Spleen (tissue), 11 donors: ENCODE results near the gene PDE10A. TPM values are rescaled to one million over a fixed set of nuclear protein-coding genes. Genes with fewer than 3 reads are reported as not detected.

Experiments
- DNase-seq: peaks from one replicate; pipeline ENCODE4 v3.0.0-alpha.2; 2020
- H3K27ac ChIP-seq, 8 donors: fragments of 200-600 bp; sonication (generic) in 7 of 8; 1 replicate in 4 of 8; 2 replicates in 4 of 8; pipeline versions ENCODE4 v1.5.0 to v1.8.0; 2016 to 2021; ENCODE audit warnings: inconsistent platforms in 4 of 8, mild to moderate bottlenecking in 4 of 8, moderate library complexity in 1 of 8
- H3K27me3 ChIP-seq, 7 donors: fragments of 200-600 bp; sonication (generic) in 6 of 7; replicated peaks in 1 of 7; 1 replicate in 4 of 7; 2 replicates in 3 of 7; pipeline versions ENCODE4 v1.5.0 to v1.8.0; 2016 to 2021; ENCODE audit warnings: inconsistent platforms in 3 of 7, mild to moderate bottlenecking in 1 of 7
- H3K36me3 ChIP-seq, 6 donors: fragments of 200-600 bp; sonication (generic) in 5 of 6; 1 replicate in 4 of 6; 2 replicates in 2 of 6; pipeline versions ENCODE4 v1.5.0 to v1.8.0; 2016 to 2021; ENCODE audit warnings: inconsistent platforms in 2 of 6
- H3K4me1 ChIP-seq, 6 donors: fragments of 200-600 bp; sonication (generic) in 5 of 6; 1 replicate in 3 of 6; 2 replicates in 3 of 6; pipeline versions ENCODE4 v1.5.0 to v1.8.0; 2016 to 2021; ENCODE audit warnings: inconsistent platforms in 3 of 6
- H3K4me3 ChIP-seq, 8 donors: fragments of 200-600 bp; sonication (generic) in 7 of 8; 1 replicate in 4 of 8; 2 replicates in 4 of 8; pipeline versions ENCODE4 v1.5.0 to v1.8.0; 2016 to 2021; ENCODE audit warnings: inconsistent platforms in 4 of 8, mild to moderate bottlenecking in 4 of 8, moderate library complexity in 2 of 8
- H3K9me3 ChIP-seq, 8 donors: fragments of 200-600 bp; sonication (generic) in 7 of 8; 1 replicate in 4 of 8; 2 replicates in 4 of 8; pipeline versions ENCODE4 v1.5.0 to v1.8.0; 2016 to 2021; ENCODE audit warnings: inconsistent platforms in 4 of 8
- POLR2A ChIP-seq, 3 donors: fragments of 450-650 bp; IDR thresholded peaks; one replicate each; pipeline ENCODE4 v1.5.1; 2017; ENCODE audit warnings: antibody characterized with exemption in 3 of 3, mild to moderate bottlenecking in 1 of 3
- POLR2AphosphoS5 ChIP-seq, 3 donors: sonication (generic); formaldehyde crosslinking; IDR thresholded peaks; one replicate each; pipeline ENCODE4 v1.5.1; 2017; ENCODE audit warnings: antibody characterized with exemption in 3 of 3
- WGBS, 5 donors: extraction: QIAGEN DNeasy Blood & Tissue Kit in 3 of 5; methylation state at CpG; one replicate each; pipeline versions ENCODE4 v1.1.5 to v1.1.7; 2013 to 2018; 5-methylcytosine and 5-hydroxymethylcytosine counted together
- intact Hi-C: fragments of 100-400 bp; cut with DNase I; formaldehyde crosslinking; loops from one replicate; pipeline ENCODE4 v1.15.0; 2023; ENCODE audit warnings: low total_unique reads
- polyA plus RNA-seq, 3 donors: library from polyadenylated mRNA; stranded (reverse); fragments of 200-250 nt; gene quantifications; one replicate each; pipeline ENCODE4 v1.2.1, GENCODE V29; 2013
- total RNA-seq, 7 donors: library from RNA; depleted of rRNA in 3 of 7; stranded (reverse); fragments of >200 nt in 3 of 7; fragmentation: NEBNext Ultra II Directional in 4 of 7; extraction: Animal tissue kit (Norgen Biotek cat#: 25700) in 4 of 7; gene quantifications; one replicate each; pipeline versions ENCODE4 v1.1.0 to v1.2.1, GENCODE V29; 2016 to 2021
- TF ChIP-seq, protein P1 (sequence below), 11 experiments: fragments of 200-600 bp in 7 of 11; fragments of 450-650 bp in 4 of 11; sonication (generic) in 4 of 11; IDR thresholded peaks in 8 of 11; conservative IDR thresholded peaks in 3 of 11; 1 replicate in 7 of 11; 2 replicates in 4 of 11; pipeline versions ENCODE4 v1.4.0 to v1.8.0; 2016 to 2021; ENCODE audit warnings: antibody characterized with exemption in 11 of 11, inconsistent platforms in 4 of 11, mild to moderate bottlenecking in 1 of 11
- donor health status: healthy with polysubstance abuse.
- donor health status: DM: no; HTN: no; CAD: no; lungs with moderate emphysema.
- donor health status: DM: no; HTN: no; CAD: no.
- donor health status: Bipolar disorder and iron deficiency.
- donor health status: healthy.
- donor health status: DM: no; HTN: no; CAD: no.
- donor health status: DM: yes; HTN: yes; CAD: no.

Gene PDE10A
- total and polyA plus RNA-seq, 10 donors: 1.1 to 28.2 (median 9.6) TPM

DNA sequence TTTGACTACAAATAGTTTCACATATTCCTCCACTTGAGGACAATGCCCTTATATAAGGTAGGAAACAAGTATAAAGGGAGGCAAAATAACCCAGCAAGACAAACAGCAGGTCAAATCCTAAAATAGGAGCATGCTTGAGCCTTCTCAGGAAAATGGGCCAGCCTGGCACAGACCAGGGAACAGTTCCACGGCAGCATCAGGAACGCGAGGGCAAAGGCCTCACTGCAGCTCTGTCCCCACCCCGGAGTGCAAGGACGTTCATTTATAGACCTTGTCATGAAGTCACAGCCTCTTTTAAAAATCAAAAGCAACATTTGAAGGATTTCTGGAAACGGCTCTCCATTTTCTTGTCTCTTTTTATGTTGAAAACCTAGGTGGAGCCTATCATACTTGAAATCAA lies 17.1 kb downstream of the PDE10A start:
- intact Hi-C loops: no loop called here
- peak overlapping the region in 7 of 8 donors; percentile 19 to 82 (median 56) for H3K27ac ChIP-seq
- no peak overlapping the region for H3K4me3 ChIP-seq
- no peak for DNase-seq
- TF ChIP-seq, protein P1, sequence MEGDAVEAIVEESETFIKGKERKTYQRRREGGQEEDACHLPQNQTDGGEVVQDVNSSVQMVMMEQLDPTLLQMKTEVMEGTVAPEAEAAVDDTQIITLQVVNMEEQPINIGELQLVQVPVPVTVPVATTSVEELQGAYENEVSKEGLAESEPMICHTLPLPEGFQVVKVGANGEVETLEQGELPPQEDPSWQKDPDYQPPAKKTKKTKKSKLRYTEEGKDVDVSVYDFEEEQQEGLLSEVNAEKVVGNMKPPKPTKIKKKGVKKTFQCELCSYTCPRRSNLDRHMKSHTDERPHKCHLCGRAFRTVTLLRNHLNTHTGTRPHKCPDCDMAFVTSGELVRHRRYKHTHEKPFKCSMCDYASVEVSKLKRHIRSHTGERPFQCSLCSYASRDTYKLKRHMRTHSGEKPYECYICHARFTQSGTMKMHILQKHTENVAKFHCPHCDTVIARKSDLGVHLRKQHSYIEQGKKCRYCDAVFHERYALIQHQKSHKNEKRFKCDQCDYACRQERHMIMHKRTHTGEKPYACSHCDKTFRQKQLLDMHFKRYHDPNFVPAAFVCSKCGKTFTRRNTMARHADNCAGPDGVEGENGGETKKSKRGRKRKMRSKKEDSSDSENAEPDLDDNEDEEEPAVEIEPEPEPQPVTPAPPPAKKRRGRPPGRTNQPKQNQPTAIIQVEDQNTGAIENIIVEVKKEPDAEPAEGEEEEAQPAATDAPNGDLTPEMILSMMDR (IDR thresholded peaks at IDR 0.05 in 8 of 11, conservative IDR thresholded peaks at IDR 0.05 in 3 of 11): no peak
- peak; percentile 32 to 83 (median 80) for TF ChIP-seq POLR2AphosphoS5 (IDR thresholded peaks at IDR 0.05)
- H3K4me1 ChIP-seq: peaks cover 0 to 33% (median 10%) of the 10 kb centered on the region in 6 donors
- H3K27me3 ChIP-seq: no peaks in the 10 kb centered on the region
- H3K9me3 ChIP-seq: no peaks in the 10 kb centered on the region
- no peaks in the 10 kb centered on the region for H3K36me3 ChIP-seq
- 67 to 78% (median 69%) methylated on average over 6 of the region's 6 CpGs for WGBS, 5 donors

DNA sequence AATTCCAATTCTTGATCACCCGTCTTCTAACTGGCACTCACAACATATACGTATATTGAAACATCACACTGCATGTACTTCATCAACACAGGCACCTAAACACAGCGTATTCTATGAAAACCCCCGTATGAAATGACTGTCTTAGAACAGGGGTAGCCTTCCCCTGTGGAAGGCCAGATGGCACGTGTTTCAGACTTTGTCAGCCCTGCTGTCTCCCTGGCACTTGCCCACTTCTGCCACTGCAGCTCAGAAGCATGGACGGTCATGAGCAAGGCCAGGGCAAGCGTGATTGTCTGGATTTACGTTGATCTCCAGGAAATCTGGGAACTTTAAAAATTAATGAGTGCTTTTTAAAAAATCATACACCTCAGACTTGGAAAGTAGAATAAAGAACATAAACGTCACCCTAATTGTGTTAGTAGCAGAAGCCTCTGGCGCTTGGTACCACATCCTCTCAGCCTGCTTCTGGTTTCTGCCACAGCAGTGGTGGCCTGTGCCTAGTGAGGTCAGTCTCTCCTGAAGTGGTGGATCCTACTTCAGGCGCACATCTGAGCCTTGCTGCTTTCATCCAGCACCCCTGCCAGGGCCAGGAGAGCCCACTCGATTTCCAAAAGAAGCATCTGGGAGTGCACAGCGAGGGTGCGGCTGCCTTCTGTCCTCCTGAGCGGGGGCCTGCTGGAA lies 18.3 kb downstream of the PDE10A start:
- Histone ChIP-seq H3K36me3 (no peaks in the 10 kb centered on the region), H3K27me3 (no peaks in the 10 kb centered on the region), H3K4me1 (peaks cover 0 to 33% (median 10%) of the 10 kb centered on the region in 6 donors), H3K9me3 (no peaks in the 10 kb centered on the region), H3K4me3 (no peak overlapping the region), H3K27ac (peak overlapping the region in 6 of 8 donors; percentile 45 to 82 (median 64))
- WGBS, 5 donors: 79 to 85% (median 81%) methylated on average over 15 of the region's 15 CpGs
- intact Hi-C loops: no loop called here
- no peak for DNase-seq
- no peak for TF ChIP-seq POLR2A (IDR thresholded peaks at IDR 0.05)
- no peak for TF ChIP-seq POLR2AphosphoS5 (IDR thresholded peaks at IDR 0.05)
- TF ChIP-seq, protein P1 (IDR thresholded peaks at IDR 0.05 in 8 of 11, conservative IDR thresholded peaks at IDR 0.05 in 3 of 11): no peak

DNA sequence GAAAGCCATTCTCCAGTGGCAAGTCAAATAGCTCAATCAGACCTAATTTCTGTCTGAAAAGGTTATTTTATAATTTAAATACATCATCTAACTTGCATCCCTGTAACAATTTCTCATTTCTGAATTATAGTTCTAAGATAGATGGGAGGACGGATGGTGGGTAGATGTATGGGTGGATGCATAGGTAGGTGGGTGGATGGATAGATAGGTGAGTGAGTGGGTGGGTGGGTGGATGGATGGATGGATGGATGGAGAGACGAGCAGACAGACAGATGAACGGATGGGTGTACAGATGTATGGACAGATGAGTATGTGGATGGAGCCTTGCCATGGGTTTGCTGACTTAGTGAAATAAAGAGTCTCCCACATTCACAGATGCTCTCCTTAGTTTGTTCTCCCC lies 20.0 kb downstream of the PDE10A start:
- TF ChIP-seq POLR2A (IDR thresholded peaks at IDR 0.05): no peak
- TF ChIP-seq POLR2AphosphoS5 (IDR thresholded peaks at IDR 0.05): no peak
- TF ChIP-seq, protein P1 (IDR thresholded peaks at IDR 0.05 in 8 of 11, conservative IDR thresholded peaks at IDR 0.05 in 3 of 11): no peak

DNA sequence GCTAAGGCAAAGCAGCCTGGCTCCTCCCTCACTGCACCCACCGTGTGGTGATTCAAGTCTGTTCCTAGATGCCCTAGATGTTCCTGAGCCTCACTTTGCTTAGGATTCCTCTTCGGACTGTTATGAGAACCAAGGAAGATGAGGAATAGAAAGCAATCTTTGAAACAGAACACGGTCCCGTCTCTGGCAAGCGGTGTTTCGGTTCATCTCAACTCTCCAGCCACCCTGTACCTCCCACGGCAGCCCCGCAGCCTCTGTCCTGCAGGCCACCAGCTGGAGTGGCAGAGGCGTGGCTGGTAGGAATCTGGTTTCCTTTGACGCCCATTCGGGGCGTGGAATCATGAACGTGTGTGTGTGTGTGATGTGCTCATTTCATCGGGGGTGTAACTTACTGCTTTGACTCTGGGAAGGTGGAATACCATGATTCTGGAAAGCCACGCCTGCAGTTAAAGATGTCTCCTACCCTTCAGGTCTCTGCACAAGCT lies 21.3 kb downstream of the PDE10A start:
- WGBS, 5 donors: 65 to 91% (median 77%) methylated on average over 14 to 15 of the region's 15 CpGs
- intact Hi-C loops: no loop called here
- H3K27ac ChIP-seq: peak overlapping the region in 5 of 8 donors; percentile 25 to 59 (median 47)
- H3K36me3 ChIP-seq: no peaks in the 10 kb centered on the region
- no peaks in the 10 kb centered on the region for H3K9me3 ChIP-seq
- H3K4me3 ChIP-seq: peak overlapping the region in 1 of 8 donors; percentile 22
- peaks cover 0 to 22% (median 5%) of the 10 kb centered on the region in 6 donors for H3K4me1 ChIP-seq
- no peak for DNase-seq
- TF ChIP-seq, protein P1 (IDR thresholded peaks at IDR 0.05 in 8 of 11, conservative IDR thresholded peaks at IDR 0.05 in 3 of 11): no peak
- peak in 2 of 3 donors; percentile 51 to 82 for TF ChIP-seq POLR2AphosphoS5 (IDR thresholded peaks at IDR 0.05)
- TF ChIP-seq POLR2A (IDR thresholded peaks at IDR 0.05): no peak
- H3K27me3 ChIP-seq: no peaks in the 10 kb centered on the region

More for the DNA sequence above, 20.0 kb downstream of the PDE10A start:
- 70 to 81% (median 78%) methylated on average over 3 of the region's 3 CpGs for WGBS, 5 donors
- no peaks in the 10 kb centered on the region for H3K27me3 ChIP-seq
- intact Hi-C loops: no loop called here
- no peak overlapping the region for H3K4me3 ChIP-seq
- DNase-seq: no peak
- H3K27ac ChIP-seq: no peak overlapping the region
- H3K9me3 ChIP-seq: no peaks in the 10 kb centered on the region
- H3K4me1 ChIP-seq: peaks cover 0 to 25% (median 2%) of the 10 kb centered on the region in 6 donors
- no peaks in the 10 kb centered on the region for H3K36me3 ChIP-seq
